Psoas muscle (tissue), 8 donors: ENCODE results near the gene APOC3. TPM values are rescaled to one million over a fixed set of nuclear protein-coding genes. Genes with fewer than 3 reads are reported as not detected.

Experiments used
- ATAC-seq, 4 donors: fragments of 200-7000 bp; cut with Tn5 transposase; one replicate each; pipeline ENCODE4 v1.9.1; 2020; ENCODE audit warnings: moderate library complexity in 3 of 4, mild to moderate bottlenecking in 2 of 4
- DNase-seq, 2 donors: peaks; one replicate each; pipeline ENCODE4 v3.0.0-alpha.2; 2020
- H3K27ac ChIP-seq: fragments of 200-600 bp; one replicate; pipeline ENCODE4 v1.8.0; 2022
- H3K27me3 ChIP-seq, 3 donors: fragments of 200-600 bp in 1 of 3; one replicate each; pipeline versions ENCODE4 v1.6.1 to v1.8.0; 2013 to 2022; ENCODE audit warnings: low read length in 2 of 3, mild to moderate bottlenecking in 2 of 3, moderate library complexity in 1 of 3; ENCODE audit not compliant: insufficient read depth in 3 of 3
- H3K36me3 ChIP-seq, 2 donors: fragments of 200-600 bp in 1 of 2; one replicate each; pipeline versions ENCODE4 v1.6.1 to v1.8.0; 2013 to 2022; ENCODE audit warnings: low read depth in 1 of 2, mild to moderate bottlenecking in 1 of 2, moderate library complexity in 1 of 2; ENCODE audit not compliant: insufficient read depth in 1 of 2
- H3K4me1 ChIP-seq: fragments of 200-600 bp; one replicate; pipeline ENCODE4 v1.8.0; 2022
- H3K4me3 ChIP-seq: fragments of 200-600 bp; one replicate; pipeline ENCODE4 v1.8.0; 2022; ENCODE audit warnings: mild to moderate bottlenecking
- H3K9me3 ChIP-seq: fragments of 200-600 bp; one replicate; pipeline ENCODE4 v1.8.0; 2022
- CTCF ChIP-seq: fragments of 200-600 bp; IDR thresholded peaks from one replicate; pipeline ENCODE4 v1.8.0; 2022; ENCODE audit warnings: antibody characterized with exemption
- WGBS, 3 donors: extraction: QIAGEN DNeasy Blood & Tissue Kit; methylation state at CpG; one replicate each; pipeline versions ENCODE4 v1.1.6 to v1.1.7; 2013; 5-methylcytosine and 5-hydroxymethylcytosine counted together
- intact Hi-C, 2 donors: fragments of 100-400 bp; cut with DNase I; formaldehyde crosslinking; loops; one replicate each; pipeline versions ENCODE4 v1.11.0 to v1.14.2; 2022
- polyA plus RNA-seq, 3 donors: library from polyadenylated mRNA; stranded (reverse); fragments of 200-250 nt; gene quantifications; one replicate each; pipeline ENCODE4 v1.2.3, GENCODE V29; 2013
- total RNA-seq, 4 donors: library from RNA; stranded (reverse); fragmentation: NEBNext Ultra II Directional in 2 of 4; extraction: Animal tissue kit (Norgen Biotek cat#: 25700) in 2 of 4; gene quantifications; one replicate each; pipeline versions ENCODE4 v1.2.1 to v1.2.4, GENCODE V29; 2021 to 2023
- donor health status: healthy with polysubstance abuse.
- donor health status: DM: no; HTN: no; CAD: no; lungs with moderate emphysema.
- donor health status: Bipolar disorder and iron deficiency.
- donor health status: healthy.
- donor health status: DM: yes; HTN: yes; CAD: no.
- donor health status: DM: no; HTN: no; CAD: no.
- donor health status: DM: no; HTN: no; CAD: no.
- donor health status: DM: yes; HTN: yes; CAD: no.

Gene APOC3
- total and polyA plus RNA-seq, 7 donors, result 0.26 to 2.2 (median 0.46) TPM; not detected in 4

DNA sequence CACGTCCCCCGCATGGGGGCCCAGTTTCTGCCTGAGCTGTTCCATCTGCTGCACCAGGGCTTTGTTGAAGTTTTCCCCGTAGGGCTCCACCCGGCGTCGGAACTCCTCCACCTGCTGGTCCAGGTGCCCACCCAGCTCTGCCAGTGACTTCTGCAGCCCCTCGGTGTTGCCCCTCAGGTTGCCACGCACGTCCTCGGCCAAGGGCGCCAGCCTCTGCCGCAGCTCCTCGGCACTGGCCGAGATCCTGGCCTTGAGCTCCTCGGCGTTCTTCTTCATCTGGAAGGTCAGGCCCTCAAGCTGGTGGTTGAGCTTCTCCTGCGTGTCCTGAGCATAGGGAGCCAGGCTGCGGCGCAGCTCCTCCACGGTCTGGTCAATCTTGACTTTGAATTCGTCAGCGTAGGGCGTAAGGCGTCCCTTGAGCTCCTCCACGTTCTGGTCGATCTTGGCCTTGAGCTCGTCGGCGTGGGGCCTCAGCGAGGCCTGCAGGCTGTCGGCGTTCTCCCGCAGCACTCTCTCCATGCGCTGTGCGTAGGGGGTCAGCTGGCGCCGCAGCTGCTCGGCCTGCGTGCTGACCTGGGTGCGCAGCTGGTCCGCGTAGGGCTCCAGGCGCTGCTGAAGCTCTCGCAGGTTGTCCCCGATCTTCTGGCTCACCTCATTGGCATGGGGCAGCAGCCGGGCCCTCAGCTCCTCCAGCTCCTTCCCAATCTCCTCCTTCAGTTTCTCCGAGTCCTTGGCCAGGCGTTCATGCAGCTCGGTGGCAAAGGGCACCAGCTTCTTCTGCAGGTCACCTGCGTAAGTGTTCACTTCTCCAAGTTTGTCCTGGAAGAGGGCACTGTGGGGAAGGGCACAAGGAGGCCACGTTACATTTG is 8.4 kb upstream of the APOC3 start:
- ATAC-seq (no peak), DNase-seq (peak in 1 of 2 donors; percentile 39)
- no peak for TF ChIP-seq CTCF
- no peak overlapping the region for H3K27ac ChIP-seq
- WGBS, 3 donors, result 90 to 95% (median 93%) methylated on average over 51 of the region's 51 CpGs
- H3K4me3 ChIP-seq, result no peak overlapping the region
- no peaks in the 10 kb centered on the region for H3K36me3 ChIP-seq
- intact Hi-C loops, result no loop called here
- no peaks in the 10 kb centered on the region for H3K9me3 ChIP-seq
- H3K27me3 ChIP-seq, result no peaks in the 10 kb centered on the region
- H3K4me1 ChIP-seq, result no peaks in the 10 kb centered on the region

DNA sequence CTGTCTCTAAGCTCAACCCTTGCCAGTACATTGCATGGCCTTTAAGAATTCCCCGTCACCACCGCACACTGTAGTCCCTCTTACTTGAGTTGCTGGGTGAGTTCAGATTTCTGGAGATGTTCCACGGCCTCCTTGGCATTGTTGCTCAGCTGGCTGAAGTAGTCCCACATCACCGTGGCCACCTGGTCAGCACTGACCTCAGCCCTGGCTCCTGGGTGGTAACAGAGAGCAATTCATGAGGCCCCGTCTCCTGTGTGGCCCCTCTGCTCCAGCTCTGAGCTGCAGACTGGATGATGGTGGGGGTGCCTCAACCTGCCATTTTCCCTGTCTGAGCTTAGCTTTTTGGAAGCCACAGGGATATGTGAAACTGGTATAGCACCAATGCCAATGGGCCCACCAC is 7.1 kb upstream of the APOC3 start:
- 19 to 35% (median 26%) methylated on average over 5 of the region's 5 CpGs for WGBS, 3 donors
- ATAC-seq (peak; percentile 49 to 91 (median 79)), DNase-seq (no peak)
- no peak for TF ChIP-seq CTCF
- no peaks in the 10 kb centered on the region for H3K27me3 ChIP-seq
- H3K36me3 ChIP-seq, result no peaks in the 10 kb centered on the region
- H3K4me1 ChIP-seq, result no peaks in the 10 kb centered on the region
- peak overlapping the region; percentile 58 for H3K27ac ChIP-seq
- H3K9me3 ChIP-seq, result no peaks in the 10 kb centered on the region
- H3K4me3 ChIP-seq, result no peak overlapping the region
- intact Hi-C loops, result no loop called here

GRCh38 chr11:116823031-116823843 is 6.5 kb upstream of the APOC3 start, which contains the start of gene APOA4:
Gene APOA4 (minus strand): TSS chr11:116823304. CDS start chr11:116823191, 113 bp downstream.
- Histone ChIP-seq H3K36me3 (no peaks in the 10 kb centered on the region), H3K4me1 (no peaks in the 10 kb centered on the region), H3K4me3 (no peak within 1 kb of the TSS), H3K9me3 (no peaks in the 10 kb centered on the region), H3K27me3 (no peaks in the 10 kb centered on the region), H3K27ac (peak within 1 kb of the TSS; percentile 58)
- intact Hi-C loops, result no loop called here
- 71 to 80% (median 79%) methylated on average over 16 of the region's 16 CpGs for WGBS, 3 donors
- no peak for DNase-seq
- ATAC-seq, result peak; percentile 8 to 42 (median 17)
- TF ChIP-seq CTCF, result no peak

DNA sequence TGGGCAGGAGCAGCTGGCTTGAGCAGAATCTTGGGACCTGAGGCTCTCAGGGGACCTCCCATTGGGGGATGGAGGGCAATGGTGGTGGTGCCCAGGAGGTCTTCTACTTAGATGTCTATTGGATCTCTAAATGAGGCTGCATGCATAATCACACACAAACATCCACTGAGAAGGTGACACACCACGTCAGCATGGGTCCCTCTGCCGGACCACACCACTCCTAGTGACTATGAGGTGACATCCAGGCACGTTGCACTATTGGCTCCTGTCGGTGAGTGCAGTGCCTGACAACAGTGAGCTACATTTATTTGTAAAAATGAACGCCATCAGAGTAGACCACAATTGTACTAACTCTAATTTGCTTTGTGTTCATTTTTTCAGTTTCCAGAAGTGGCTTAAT is 4.3 kb upstream of the APOC3 start:
- no peak for TF ChIP-seq CTCF
- ATAC-seq, result no peak
- intact Hi-C loops, result no loop called here

More for the DNA sequence above, 4.3 kb upstream of the APOC3 start:
- H3K4me1 ChIP-seq, result no peaks in the 10 kb centered on the region
- WGBS, 3 donors, result 72 to 78% (median 73%) methylated on average over 5 of the region's 5 CpGs
- H3K27ac ChIP-seq, result no peak overlapping the region
- no peaks in the 10 kb centered on the region for H3K36me3 ChIP-seq
- H3K9me3 ChIP-seq, result no peaks in the 10 kb centered on the region
- no peak overlapping the region for H3K4me3 ChIP-seq
- H3K27me3 ChIP-seq, result no peaks in the 10 kb centered on the region
- DNase-seq, result no peak
